GM19397 (cell line): ENCODE results near the gene CTAG2.
"Not testable (repeated sequence)": the region's sequence is repeated elsewhere in the genome, so short reads cannot be mapped to it uniquely, and the experiment has no call there.

Source experiments
- ATAC-seq: cut with Tn5 transposase; IDR thresholded peaks from one replicate; pipeline ENCODE4 v1.9.1; 2021; ENCODE audit warnings: mild to moderate bottlenecking, moderate library complexity; ENCODE audit not compliant: unreplicated experiment

The CTAG2 gene

GRCh38 chrX:154653413-154653812 is at the start of gene CTAG2:
CTAG2 (minus strand) TSS chrX:154653579; CDS start chrX:154653515, 64 bp downstream.
- not testable (repeated sequence) for ATAC-seq

GRCh38 chrX:154698630-154699248 is 45.4 kb upstream of the CTAG2 start:
- no peak for ATAC-seq

GRCh38 chrX:154696676-154697045 is 43.3 kb upstream of the CTAG2 start:
- ATAC-seq, result no peak

- no peak for ATAC-seq
Observed at GRCh38 chrX:154695911-154696675, 42.7 kb upstream of the CTAG2 start.

GRCh38 chrX:154693394-154693793 is 40.0 kb upstream of the CTAG2 start:
- ATAC-seq, result no peak

GRCh38 chrX:154690438-154690837 is 37.1 kb upstream of the CTAG2 start:
- ATAC-seq, result not testable (repeated sequence)

GRCh38 chrX:154672084-154672483 is 18.7 kb upstream of the CTAG2 start:
- ATAC-seq, result not testable (repeated sequence)

GRCh38 chrX:154670848-154671247 is 17.5 kb upstream of the CTAG2 start:
- ATAC-seq, result not testable (repeated sequence)

- no peak for ATAC-seq
Observed at GRCh38 chrX:154661899-154662298, 8.5 kb upstream of the CTAG2 start.

GRCh38 chrX:154661170-154661569 is 7.8 kb upstream of the CTAG2 start:
- ATAC-seq, result no peak

- ATAC-seq, result no peak
Observed at GRCh38 chrX:154660541-154660940, 7.2 kb upstream of the CTAG2 start.

- no peak for ATAC-seq
Observed at GRCh38 chrX:154658957-154659356, 5.6 kb upstream of the CTAG2 start.

GRCh38 chrX:154658187-154658586 is 4.8 kb upstream of the CTAG2 start:
- ATAC-seq, result no peak

- no peak for ATAC-seq
Observed at GRCh38 chrX:154657226-154657805, 3.9 kb upstream of the CTAG2 start.

- no peak for ATAC-seq
Observed at GRCh38 chrX:154655786-154656185, 2.4 kb upstream of the CTAG2 start.

GRCh38 chrX:154655346-154655745 is 2.0 kb upstream of the CTAG2 start:
- no peak for ATAC-seq

GRCh38 chrX:154654925-154655324 is 1.5 kb upstream of the CTAG2 start:
- no peak for ATAC-seq

- no peak for ATAC-seq
Observed at GRCh38 chrX:154654372-154654771, 993 bp upstream of the CTAG2 start.

- no peak for ATAC-seq
Observed at GRCh38 chrX:154653048-154653401, 354 bp downstream of the CTAG2 start.

GRCh38 chrX:154652311-154653047 is 900 bp downstream of the CTAG2 start:
- ATAC-seq, result no peak

GRCh38 chrX:154650221-154650510 is 3.2 kb downstream of the CTAG2 start:
- ATAC-seq, result no peak
